Measurements from ENCODE around the gene KDM7A. TPM values are rescaled to one million over a fixed set of nuclear protein-coding genes. Genes with fewer than 3 reads are reported as not detected.
"Not testable (repeated sequence)": the region's sequence is repeated elsewhere in the genome, so short reads cannot be mapped to it uniquely, and the experiment has no call there.

The KDM7A gene
- total RNA-seq, 1 donor from 2014 or later = 14.8 TPM

DNA sequence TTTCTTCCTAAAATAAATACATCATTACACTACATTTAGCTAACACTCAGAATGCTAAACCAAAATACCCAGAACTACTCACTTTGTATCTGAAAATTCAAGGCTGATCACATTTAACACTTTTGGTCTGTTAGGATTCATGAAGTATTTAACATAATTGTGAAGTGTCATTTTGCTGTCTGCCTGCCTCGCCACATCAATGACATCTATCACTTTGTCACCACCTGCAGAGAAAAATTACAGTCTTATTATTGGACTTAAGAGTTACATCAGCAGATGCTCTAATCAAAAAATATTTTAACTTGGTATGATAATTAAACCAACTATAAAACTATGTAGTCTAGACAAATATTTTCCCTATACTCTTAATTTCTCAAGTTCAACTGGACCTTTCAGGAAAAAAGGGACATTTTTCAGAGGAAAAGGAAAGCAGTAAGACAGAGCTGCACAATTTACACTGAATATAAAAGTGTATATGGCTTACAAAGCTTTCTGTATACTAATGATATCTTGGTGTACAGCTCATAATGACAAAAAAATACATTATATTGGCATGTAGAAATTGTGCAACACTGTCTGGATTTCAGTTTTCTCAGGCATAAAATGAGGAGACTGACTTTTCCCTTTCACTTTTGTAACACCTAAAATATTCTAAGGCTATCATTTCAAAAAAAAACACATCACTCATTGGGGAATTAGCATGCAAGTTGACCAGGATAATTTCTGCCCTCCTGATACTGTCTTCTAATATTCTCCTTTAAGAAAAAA, 49.2 kb downstream of the KDM7A start:
- Mint-ChIP-seq H3K4me1 (ENCODE audit: unreplicated experiment) (no peaks in the 10 kb centered on the region), H3K27ac (ENCODE audit: unreplicated experiment) (no peak overlapping the region), H3K27me3 (ENCODE audit: unreplicated experiment) (no peaks in the 10 kb centered on the region), H3K4me3 (ENCODE audit: unreplicated experiment) (peak overlapping the region; percentile 63), H3K36me3 (ENCODE audit: low read depth, unreplicated experiment) (peaks cover 27% of the 10 kb centered on the region), H3K9me3 (ENCODE audit: unreplicated experiment) (no peaks in the 10 kb centered on the region)
- no peak for DNase-seq (ENCODE audit: low spot score)
- TF ChIP-seq, protein P1, sequence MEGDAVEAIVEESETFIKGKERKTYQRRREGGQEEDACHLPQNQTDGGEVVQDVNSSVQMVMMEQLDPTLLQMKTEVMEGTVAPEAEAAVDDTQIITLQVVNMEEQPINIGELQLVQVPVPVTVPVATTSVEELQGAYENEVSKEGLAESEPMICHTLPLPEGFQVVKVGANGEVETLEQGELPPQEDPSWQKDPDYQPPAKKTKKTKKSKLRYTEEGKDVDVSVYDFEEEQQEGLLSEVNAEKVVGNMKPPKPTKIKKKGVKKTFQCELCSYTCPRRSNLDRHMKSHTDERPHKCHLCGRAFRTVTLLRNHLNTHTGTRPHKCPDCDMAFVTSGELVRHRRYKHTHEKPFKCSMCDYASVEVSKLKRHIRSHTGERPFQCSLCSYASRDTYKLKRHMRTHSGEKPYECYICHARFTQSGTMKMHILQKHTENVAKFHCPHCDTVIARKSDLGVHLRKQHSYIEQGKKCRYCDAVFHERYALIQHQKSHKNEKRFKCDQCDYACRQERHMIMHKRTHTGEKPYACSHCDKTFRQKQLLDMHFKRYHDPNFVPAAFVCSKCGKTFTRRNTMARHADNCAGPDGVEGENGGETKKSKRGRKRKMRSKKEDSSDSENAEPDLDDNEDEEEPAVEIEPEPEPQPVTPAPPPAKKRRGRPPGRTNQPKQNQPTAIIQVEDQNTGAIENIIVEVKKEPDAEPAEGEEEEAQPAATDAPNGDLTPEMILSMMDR (IDR thresholded peaks at IDR 0.05; ENCODE audit: unreplicated experiment) = no peak

DNA sequence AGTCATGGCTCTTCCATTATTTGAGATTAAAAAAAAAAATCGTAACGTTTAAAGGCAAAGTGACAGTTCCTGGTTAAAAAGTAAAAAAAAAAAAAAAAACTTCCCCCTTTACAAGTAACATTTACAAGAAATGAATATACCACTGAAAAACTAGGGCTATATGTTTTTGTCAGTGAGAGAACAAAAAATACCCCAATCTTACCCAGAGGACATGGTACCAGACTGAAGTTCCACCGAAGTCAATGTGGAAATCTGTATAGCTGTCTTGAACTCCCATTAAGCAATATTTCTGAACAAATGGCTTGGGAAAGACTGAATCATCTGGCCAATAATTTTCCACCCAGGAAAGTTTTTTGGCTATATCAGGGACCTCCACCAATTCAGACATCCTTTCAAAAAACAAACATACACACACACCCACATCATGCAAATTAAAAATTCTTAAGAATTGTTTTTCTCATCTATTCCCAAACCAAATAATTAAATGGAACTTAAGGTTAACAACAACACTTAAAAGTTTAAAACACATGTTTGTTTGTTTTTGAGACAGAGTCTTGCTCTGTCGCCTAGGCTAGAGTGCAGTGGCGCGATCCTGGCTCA, 50.2 kb downstream of the KDM7A start:
- Mint-ChIP-seq H3K9me3 (ENCODE audit: unreplicated experiment) (no peaks in the 10 kb centered on the region), H3K36me3 (ENCODE audit: low read depth, unreplicated experiment) (peaks cover 20% of the 10 kb centered on the region), H3K27ac (ENCODE audit: unreplicated experiment) (no peak overlapping the region), H3K4me3 (ENCODE audit: unreplicated experiment) (no peak overlapping the region), H3K4me1 (ENCODE audit: unreplicated experiment) (no peaks in the 10 kb centered on the region), H3K27me3 (ENCODE audit: unreplicated experiment) (no peaks in the 10 kb centered on the region)
- no peak for DNase-seq (ENCODE audit: low spot score)
- TF ChIP-seq, protein P1 (IDR thresholded peaks at IDR 0.05; ENCODE audit: unreplicated experiment) = no peak

DNA sequence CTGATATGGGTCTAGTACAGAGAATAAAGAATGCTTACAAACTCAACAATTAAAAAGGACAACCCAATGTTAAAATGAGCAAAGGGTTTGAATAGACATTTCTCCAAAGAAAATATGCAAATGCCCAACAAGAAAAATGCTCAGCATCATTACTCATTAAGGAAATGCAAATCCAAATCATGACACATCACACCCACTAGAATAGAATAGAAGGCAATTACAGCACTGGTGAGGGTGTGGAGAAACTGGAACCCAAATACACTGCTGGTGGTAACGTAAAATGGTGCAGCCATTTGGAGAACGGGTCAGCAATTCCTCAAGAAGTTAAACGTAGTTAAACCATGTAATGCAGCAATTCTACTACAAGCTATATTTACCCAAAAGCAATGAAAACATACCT, 53.8 kb downstream of the KDM7A start:
- DNase-seq (ENCODE audit: low spot score) = no peak
- TF ChIP-seq, protein P1 (IDR thresholded peaks at IDR 0.05; ENCODE audit: unreplicated experiment) = no peak
- Mint-ChIP-seq H3K27ac (ENCODE audit: unreplicated experiment) (no peak overlapping the region), H3K9me3 (ENCODE audit: unreplicated experiment) (no peaks in the 10 kb centered on the region), H3K27me3 (ENCODE audit: unreplicated experiment) (no peaks in the 10 kb centered on the region), H3K36me3 (ENCODE audit: low read depth, unreplicated experiment) (peaks cover 12% of the 10 kb centered on the region), H3K4me3 (ENCODE audit: unreplicated experiment) (no peak overlapping the region), H3K4me1 (ENCODE audit: unreplicated experiment) (no peaks in the 10 kb centered on the region)

DNA sequence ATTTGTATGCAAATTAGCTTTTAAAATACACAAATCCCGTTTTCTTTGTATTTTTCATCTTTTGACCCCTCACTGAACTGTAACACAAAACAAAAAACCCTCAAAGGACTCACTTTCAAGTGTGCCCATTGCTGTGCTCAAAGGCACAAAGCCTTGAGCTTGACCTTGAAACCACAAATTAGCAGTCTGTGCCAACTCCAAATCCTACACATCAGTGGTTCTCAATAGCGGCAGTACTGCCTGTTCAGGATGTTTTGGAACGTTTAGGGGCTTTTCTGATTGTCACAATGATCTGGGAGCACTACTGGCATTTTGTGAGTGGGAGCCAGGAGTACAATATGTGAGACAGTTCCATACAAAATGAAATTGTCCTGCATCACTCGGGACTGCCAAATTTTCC, 55.5 kb downstream of the KDM7A start:
- no peaks in the 10 kb centered on the region for H3K27me3 Mint-ChIP-seq (ENCODE audit: unreplicated experiment)
- no peak for DNase-seq (ENCODE audit: low spot score)
- H3K27ac Mint-ChIP-seq (ENCODE audit: unreplicated experiment) = no peak overlapping the region
- H3K4me1 Mint-ChIP-seq (ENCODE audit: unreplicated experiment) = no peaks in the 10 kb centered on the region
- TF ChIP-seq, protein P1 (IDR thresholded peaks at IDR 0.05; ENCODE audit: unreplicated experiment) = no peak
- H3K9me3 Mint-ChIP-seq (ENCODE audit: unreplicated experiment) = no peaks in the 10 kb centered on the region
- H3K36me3 Mint-ChIP-seq (ENCODE audit: low read depth, unreplicated experiment) = peaks cover 7% of the 10 kb centered on the region
- no peak overlapping the region for H3K4me3 Mint-ChIP-seq (ENCODE audit: unreplicated experiment)

DNA sequence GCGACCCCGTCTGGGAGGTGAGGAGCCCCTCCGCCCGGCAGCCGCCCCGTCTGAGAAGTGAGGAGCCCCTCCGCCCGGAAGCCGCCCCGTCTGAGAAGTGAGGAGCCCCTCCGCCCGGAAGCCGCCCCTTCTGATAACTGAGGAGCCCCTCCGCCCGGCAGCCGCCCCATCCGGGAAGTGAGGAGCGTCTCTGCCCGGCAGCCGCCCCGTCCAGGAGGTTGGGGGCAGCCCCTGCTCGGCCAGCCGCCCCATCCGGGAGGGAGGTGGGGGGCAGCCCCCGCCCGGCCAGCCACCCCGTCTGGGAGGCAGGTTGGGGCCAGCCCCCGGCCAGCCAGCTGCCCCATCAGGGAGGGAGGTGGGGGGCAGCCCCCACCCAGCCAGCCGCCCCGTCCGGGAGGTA, 62.0 kb downstream of the KDM7A start:
- H3K27me3 Mint-ChIP-seq (ENCODE audit: unreplicated experiment); H3K27ac Mint-ChIP-seq (ENCODE audit: unreplicated experiment); H3K4me1 Mint-ChIP-seq (ENCODE audit: unreplicated experiment); DNase-seq (ENCODE audit: low spot score); H3K4me3 Mint-ChIP-seq (ENCODE audit: unreplicated experiment); H3K9me3 Mint-ChIP-seq (ENCODE audit: unreplicated experiment): not testable (repeated sequence)
- peaks cover 36% of the 10 kb centered on the region for H3K36me3 Mint-ChIP-seq (ENCODE audit: low read depth, unreplicated experiment)

DNA sequence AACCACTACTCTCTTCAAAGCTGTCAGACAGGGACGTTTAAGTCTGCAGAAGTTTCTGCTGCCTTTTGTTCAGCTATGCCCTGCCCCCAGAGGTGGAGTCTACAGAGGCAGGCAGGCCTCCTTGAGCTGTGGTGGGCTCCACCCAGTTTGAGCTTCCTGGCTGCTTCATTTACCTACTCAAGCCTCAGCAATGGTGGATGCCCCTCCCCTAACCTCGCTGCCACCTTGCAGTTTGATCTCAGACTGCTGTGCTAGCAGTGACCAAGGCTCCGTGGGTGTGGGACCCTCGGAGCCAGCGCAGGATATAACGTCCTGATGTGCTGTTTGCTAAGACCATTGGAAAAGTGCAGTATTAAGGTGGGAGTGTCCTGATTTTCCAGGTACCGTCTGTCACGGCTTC, 68.0 kb downstream of the KDM7A start:
- DNase-seq (ENCODE audit: low spot score); H3K4me1 Mint-ChIP-seq (ENCODE audit: unreplicated experiment); H3K27ac Mint-ChIP-seq (ENCODE audit: unreplicated experiment); H3K9me3 Mint-ChIP-seq (ENCODE audit: unreplicated experiment); H3K27me3 Mint-ChIP-seq (ENCODE audit: unreplicated experiment); H3K4me3 Mint-ChIP-seq (ENCODE audit: unreplicated experiment): not testable (repeated sequence)
- peaks cover 69% of the 10 kb centered on the region for H3K36me3 Mint-ChIP-seq (ENCODE audit: low read depth, unreplicated experiment)
